Stimulated activated CD8-positive, alpha-beta memory T cell treated with anti-CD3 and anti-CD28 coated beads, Interleukin-2, amount 100 ng/mL, for 1 hour (primary cell): ENCODE results near the gene INCENP.

Source experiments
- DNase-seq, 2 donors: peaks; one replicate each; pipeline ENCODE4 v3.0.0-alpha.2; 2020; ENCODE audit warnings: low read depth in 2 of 2

Gene INCENP

DNA sequence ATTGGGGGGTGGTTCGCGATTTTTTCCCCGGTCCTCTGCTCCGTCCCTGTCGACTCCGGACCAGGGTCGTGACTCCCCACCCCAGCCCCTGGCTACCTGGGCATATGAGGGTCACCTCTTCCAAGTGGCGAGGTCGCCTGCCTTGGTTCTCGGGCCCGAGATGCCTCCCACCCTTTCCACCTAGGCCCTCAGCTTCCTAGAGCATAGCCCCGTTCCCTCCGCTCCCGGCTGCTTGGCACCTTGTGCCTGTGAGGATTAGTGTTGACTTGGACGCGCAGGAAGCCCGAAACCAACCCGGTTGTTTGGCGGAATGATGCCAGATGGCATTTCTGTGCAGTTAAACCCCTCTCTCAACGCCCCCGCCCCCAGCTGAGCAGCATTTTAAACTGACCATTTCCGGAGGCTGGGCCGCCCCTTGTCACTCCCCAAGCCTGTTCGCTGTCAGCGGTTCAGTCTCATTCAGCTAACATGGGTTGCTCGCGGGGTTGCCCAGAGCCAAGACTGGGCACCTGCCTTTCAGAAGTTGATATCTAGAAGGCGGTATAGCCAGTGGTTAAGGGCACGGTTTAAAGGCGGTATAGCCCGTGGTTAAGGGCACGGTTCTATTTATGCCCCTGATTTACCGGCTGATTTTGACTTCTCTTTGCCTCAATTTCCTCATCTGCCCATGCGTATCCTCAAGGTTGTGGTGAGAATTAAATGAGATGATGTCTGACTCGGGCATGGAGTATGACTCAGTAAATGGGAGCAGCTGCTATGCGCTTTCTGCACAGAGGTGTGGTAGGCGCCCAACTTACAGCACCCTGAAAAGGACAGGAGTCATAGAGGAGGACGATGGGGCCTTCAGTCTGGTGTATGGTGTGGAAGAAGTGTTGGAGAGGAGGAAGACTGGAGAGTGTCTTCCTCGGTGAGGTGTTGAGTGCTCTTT is 639 bp downstream of the INCENP start:
- DNase-seq: no peak

DNA sequence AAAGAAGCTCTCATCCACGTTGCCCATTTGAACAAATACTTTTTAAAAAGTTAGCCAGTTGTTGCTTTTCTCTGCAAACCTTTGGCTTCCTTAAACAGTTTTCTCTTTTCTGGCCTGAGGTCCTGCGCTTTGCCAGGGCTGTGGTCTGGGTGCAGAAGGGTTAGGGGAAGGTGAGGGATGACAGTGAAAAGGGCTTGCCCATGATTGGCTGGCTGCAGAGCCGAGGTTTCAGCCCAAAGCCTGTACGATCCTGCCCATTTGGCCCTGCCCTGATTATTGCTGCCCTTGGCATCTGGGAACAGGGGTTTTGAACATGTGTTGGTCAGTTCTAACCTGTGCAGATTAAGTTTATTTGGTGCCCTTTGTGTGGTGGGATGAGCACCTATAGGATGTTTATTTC is 1.5 kb downstream of the INCENP start:
- no peak for DNase-seq

DNA sequence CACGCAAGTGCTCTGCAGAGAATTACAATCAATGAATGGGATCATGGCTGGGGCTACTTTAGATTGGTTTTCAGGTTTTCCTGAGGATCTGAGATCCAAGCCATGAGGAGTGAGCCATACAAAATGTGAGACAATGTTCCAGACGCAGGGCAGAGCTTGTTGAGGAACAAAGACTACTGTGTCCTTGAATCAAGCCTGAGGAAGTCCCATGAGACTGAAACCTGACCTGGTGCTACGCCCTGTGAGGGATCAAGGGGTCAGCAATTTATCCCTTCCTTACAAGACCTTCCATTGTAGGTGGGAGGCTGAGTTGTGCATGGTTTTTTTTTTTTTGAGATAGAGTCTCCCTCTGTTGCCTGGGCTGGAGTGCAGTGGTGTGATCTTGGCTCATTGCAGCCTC is 2.1 kb downstream of the INCENP start:
- DNase-seq: no peak

DNA sequence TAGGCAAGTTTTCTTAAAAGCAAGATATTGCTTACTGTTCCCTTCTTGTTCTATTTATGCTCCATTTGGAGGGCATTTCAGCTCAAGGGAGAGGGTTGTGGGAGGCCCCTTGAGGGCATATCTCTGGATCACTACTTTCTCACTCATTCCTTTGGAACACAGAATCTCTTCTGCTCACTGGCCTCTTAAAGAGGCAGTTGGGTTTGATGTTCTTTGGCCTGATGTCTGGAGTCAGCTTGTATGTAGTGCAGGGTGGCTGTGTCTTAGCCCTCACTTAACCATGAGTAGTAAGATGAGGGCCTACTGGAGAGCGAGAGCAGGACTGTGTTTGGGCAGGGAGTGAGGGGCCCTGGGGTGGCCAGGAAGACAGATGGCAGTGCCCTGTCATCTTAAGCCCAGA is 3.6 kb downstream of the INCENP start:
- no peak for DNase-seq

DNA sequence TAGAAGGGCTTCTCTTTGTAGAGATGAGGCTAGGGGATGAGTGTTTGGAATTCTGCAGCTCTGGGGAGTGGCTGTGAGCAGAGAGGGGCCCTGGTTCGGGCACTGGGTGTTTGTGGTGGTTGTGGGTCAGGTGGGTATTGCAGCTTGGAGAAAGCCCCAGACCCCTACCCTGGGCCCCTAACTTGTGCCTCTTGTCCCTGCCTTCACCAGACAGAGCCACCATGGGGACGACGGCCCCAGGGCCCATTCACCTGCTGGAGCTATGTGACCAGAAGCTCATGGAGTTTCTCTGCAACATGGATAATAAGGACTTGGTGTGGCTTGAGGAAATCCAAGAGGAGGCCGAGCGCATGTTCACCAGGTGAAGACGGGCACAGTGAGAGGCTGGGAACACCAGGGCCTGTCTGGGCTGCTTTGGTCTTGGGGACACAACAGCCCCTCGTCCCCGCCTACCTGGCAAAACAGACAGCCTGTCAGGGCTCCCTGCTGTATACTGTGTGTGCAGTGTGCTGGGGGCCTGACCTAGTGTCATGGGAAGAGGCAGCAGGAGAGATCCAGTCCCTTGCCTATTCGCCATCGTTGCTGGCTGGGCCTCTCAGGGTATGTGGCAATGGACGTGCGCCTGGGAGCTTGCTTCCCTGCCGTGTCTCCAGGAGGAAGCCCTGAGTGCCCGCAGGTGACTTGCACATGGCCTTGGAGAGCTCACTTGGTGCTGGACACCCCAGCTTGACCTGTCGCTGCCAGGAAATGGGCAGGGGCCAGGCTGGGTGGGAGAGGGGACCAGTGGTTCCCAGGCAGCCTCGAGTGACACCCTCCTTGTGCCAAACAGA is 4.3 kb downstream of the INCENP start:
- no peak for DNase-seq

DNA sequence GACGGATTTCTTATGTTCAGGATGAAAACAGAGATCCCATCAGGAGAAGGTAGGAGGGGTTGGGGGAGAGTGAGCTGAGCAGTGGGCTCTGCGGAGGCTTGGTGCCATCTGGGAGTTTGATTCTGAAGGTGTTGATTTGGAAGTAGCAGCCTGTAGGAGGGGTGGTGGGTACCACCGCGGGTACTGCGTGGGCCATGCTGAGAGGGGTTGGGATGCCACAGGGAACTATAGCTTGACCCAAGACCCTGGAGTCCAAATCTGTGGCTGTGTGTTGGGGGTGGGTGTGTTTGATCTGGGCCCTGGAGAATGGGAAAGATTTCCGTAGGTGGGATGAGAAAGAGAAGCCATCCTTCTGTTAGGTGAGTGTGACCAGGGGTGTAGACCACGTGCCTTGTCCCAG is 5.0 kb downstream of the INCENP start:
- no peak for DNase-seq

DNA sequence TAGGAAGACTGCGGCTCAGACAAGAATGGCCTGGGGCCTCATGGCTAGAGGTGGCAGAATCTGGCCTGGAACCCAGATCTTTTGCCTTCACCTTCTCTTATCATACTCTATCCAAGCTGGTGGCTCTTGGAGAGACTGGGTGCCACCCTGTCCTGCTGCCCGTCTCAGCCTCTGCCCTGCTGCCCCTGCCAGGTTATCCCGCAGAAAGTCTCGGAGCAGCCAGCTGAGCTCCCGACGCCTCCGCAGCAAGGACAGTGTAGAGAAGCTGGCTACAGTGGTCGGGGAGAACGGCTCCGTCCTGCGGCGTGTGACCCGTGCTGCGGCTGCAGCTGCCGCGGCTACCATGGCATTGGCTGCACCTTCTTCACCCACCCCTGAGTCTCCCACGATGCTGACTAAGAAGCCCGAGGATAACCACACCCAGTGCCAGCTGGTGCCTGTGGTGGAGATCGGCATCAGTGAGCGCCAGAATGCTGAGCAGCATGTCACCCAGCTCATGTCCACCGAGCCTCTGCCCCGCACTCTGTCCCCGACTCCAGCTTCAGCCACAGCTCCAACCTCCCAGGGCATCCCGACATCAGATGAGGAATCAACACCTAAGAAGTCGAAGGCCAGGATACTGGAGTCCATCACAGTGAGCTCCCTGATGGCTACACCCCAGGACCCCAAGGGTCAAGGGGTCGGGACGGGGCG is 5.9 kb downstream of the INCENP start:
- DNase-seq: no peak

DNA sequence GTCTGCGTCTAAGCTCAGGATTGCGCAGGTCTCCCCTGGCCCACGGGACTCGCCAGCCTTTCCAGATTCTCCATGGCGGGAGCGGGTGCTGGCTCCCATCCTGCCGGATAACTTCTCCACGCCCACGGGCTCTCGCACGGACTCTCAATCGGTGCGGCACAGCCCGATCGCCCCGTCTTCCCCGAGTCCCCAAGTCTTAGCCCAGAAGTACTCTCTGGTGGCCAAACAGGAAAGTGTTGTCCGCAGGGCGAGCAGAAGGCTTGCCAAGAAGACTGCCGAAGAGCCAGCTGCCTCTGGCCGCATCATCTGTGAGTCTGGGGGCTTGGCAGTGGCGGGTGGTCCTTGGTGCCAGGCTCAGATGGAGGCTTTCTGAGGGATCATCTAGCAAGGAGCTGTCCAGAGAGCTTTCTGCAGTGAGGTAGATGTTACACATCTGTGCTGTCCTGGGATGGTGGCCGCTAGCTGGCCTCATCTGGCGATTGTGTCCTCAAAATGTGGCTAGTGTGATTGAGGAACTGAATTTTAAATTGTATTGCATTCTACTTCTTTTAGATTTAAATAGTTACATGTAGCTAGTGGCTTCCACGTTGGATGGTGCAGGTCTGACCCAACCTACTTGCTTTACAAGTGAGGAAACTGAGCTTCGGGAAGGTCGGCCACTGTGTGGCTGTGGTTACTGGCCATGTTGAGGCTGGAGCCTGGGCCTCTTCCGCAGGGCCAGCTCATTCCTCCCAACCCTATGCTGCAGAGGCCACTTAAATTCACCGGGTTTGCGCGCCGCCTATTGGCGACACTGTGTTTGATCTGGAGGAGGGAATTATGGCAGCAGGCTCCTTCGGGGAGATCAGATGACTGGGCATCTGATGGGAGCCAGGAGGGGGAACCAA is 6.7 kb downstream of the INCENP start:
- DNase-seq: no peak

DNA sequence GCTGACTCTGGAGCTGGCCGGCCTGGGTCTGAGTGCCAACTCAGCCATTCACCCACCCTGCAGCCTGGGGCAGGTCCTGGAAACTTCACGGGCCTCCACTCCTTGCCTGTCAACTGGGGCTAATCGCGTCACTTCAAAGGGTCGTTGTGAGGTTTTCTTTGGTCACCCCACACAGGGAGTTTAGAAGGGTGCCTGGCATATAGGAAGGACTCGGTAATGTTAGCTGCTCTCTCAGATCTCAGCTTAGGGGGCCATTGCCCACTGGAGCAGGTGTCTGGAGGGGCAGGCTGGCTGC is 7.3 kb downstream of the INCENP start:
- no peak for DNase-seq

DNA sequence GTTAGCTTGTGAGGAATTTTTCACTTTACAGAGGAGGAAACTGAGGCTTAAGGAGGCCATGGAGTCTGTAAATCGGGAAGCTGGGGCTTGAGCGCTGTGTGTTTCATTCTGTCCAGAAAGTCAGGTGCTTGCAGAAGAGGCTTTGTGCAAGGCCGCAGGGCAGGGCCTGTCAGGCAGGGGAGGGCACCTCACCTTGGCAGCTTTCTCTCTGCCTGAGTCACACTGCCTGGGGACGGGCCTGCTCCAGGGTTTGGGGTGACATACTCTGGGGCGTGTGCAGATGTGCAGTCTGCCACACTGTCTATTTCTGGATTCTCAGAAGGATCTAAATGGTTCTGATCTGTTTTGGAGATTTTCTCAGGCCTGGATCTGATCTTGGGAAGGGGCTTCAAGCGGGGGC is 8.4 kb downstream of the INCENP start:
- no peak for DNase-seq

DNA sequence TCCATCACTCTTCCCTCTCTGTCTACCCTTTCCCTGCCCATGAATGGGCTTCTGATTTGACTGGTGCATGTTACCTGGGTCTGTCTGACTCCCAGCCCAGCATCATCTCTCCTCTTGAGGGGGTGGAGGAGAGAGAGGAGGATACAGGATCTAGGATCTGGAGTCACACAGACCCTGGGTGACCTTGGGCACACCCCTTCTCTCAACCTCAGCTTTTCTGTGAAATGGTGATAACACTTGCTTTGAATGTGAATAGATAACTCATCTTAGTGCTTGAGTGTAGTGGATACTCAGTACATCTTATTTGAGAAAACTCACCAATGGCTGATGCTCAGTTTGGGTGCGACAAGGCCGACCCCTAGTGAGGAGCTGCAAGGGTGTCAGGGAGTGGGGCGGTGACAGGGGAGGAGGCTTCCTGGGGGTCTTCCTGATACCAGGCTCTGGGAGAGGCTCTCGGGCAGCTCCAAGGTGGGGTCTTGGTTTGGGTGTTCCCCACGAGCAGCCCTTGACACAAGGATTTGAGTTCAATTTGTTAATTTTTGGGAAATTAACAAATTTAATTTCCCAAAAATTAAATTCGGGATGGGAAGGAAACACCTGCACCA is 9.0 kb downstream of the INCENP start:
- DNase-seq: no peak

DNA sequence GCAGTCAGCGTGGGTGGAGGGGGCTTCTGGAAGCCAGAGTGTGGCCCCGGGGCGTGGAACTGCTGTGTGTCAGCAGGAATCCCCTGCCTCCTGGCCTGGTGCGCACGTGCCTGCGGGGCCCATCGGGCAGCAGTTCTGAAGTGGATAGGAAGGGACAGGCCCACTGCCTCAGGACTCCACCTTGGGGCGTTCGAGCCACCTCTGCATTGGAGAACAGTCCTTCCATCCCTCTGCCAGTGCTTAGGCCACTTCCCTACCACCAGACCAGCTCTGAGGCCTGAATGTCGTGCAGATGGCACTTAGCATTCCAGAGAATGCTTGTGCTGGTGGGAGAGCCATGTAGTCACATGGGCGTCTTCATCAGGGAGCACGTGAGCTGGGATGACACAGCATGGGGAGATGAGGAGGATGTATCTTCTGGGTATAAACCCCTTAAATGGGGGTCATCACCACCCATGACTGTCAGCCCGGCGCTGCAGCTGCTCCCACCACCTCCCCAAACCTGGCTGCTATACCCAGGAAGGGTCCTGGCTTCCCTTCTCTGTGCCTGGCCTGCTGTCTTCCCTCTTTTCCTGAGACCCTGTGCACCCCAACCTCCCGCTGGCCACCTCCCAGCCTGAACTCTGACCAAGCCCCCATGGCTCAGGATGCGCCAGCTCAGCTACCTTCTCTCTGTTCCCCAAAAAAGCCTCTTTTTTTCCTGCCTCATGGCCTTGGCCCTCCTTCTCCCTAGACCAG is 9.7 kb downstream of the INCENP start:
- no peak for DNase-seq

DNA sequence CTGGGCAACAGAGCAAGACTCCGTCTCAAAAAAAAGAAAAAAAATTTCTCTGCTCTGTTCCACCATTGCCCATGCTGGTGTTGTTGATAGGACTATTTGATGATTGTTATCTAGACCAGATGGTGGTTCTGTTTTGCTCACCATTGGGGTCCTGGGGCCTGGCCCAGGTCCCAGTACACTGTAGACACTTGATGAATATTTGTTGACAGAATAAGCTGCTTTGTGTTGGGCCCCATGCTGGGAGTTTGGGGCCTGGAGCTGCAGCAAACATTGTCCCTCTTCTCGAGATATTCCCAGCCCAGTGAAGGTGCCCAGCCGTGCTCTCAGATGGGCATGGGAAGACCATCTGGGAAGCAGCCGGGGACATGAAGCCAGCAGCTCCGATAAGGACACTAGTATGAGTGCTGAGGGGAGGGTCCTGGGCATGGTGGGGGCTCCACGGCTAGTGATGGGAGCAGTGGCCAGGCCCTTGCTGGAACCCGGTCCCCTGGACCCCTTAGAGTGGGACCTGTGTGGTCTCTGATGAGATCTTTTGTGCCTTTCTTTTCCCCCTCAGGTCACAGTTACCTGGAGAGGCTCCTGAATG is 13.6 kb downstream of the INCENP start:
- DNase-seq: no peak

DNA sequence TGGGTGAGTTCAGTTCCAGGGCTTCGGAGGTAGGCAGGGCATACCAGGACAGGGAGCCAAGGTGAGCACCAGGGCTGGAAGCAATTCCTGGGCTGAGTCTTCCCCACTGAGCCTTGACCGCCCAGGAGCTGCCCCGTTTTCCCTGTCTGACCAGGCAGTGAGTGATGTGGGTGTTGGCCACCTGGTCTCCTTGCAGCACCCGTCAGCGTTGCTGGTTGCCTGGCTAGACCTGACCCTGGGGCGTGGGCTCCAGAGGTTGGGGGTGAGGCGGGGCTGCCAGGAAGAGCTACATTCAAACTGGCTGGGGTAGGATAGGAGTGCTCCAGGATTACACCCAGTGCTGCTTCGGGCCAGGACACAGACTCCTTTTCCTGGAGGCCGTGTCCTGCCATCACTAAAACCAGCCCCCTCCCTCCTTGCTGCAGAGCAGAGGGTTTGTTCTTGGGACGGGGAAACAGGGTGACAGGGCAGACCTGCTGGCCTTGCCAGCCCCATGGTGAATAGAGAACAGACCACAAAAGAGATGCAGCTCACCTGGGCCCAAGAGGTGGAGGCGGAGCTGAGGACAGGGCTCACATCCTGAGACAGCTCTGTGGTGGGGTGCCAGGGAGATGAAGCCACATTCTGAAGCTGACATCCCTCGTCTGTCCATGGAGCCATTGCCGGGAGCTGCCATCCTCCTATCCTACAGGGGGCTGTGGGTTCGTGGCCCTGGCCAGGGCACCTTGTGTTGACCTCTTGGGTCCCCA is 14.2 kb downstream of the INCENP start:
- no peak for DNase-seq

DNA sequence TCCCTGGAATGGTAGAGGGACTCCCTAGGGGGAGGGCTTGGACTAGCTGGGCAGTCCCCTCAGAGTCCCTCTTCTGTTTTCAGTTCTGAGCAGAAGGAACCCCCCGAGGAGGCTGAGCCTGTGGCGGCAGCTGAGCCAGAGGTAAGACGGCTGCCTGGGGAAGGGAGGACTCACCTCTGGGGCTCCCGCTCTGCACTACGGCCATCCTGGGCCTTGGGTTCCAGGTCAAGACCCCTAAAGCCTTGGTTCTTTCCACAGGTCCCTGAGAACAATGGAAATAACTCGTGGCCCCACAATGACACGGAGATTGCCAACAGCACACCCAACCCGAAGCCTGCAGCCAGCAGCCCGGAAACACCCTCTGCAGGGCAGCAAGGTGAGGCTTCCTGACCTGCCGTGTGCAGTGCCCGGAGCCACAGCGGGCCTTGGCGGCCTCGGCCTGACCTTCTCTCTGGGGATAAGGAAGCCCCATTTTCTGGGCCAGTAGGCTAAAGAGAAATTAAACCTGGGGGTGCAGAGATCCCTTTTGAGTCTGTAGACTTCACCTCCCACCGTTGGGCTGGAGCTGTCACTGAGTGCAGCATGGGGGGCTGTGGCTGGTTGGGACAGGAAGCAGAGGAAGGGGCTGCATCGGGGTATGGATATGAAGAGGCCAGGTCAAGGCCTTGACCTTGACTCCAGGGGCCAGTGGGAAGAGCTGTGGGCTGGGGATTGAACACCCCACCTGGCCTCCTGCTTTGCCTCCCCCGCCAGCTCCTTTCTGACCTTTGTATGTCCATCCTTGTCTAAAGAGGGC is 15.0 kb downstream of the INCENP start:
- DNase-seq: no peak

DNA sequence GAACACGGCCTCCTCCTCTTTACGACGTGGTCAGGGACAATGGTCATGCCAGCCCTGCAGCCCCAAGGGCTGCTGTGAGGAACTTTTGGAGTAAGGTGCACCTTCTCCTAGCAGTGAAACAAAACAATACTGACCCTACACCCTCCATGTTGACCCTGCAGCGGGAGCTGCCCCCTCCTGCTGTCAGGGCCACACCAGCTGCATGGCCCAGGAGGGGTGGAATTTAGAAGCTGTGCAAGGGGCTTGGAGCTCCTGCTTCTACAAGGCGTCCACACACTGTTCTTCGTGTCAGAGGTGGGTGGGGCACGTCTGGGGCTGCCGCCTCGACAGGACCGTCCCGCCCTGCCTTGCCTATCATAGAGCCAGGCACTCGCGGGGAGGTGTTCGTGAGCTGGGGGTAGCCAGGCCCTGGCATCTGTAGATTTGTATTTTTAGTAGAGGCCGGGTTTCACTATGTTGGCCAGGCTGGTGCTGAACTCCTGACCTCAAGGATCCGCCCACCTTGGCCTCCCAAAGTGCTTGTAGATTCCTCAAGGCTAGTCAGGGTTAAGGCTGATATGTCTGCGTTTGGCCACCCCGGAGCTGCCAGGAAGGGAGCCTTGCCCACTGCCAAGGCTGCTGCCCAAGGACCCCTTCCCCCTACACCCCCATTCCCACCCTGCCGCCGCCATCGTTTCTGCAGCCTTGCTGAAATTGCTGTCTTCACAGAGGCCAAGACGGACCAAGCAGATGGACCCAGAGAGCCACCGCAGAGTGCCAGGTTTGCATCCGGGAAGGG is 15.9 kb downstream of the INCENP start:
- DNase-seq: no peak

DNA sequence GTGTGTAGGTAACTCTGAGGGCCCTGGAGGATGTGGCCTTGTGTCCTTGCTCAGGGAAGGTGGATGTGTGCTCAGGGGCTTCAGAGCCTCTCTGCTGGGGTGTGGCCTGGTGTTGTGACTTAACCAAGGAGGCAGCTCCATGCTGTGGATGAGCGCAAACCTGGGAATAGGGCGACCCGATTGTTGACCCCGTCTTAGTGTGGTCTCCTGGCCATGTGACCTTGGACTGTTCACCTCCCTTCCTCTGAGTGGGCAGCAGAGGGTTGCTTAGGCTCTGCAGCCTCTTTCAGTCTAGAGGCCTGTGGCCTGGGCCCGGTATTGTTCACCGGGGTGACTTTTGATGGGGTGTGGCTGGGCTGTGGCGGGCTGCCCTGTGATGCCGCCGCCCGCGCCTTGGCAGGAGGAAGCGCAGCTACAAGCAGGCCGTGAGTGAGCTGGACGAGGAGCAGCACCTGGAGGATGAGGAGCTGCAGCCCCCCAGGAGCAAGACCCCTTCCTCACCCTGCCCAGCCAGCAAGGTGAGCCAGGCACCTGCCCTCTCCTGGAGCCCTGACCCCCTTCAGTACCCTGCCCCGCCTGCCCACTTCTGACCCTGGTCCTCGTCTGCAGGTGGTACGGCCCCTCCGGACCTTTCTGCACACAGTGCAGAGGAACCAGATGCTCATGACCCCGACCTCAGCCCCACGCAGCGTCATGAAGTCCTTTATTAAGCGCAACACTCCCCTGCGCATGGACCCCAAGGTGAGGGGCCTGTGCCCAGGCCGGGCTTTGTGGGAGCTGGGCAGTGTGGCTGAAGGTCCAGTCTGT is 16.7 kb downstream of the INCENP start:
- no peak for DNase-seq
